Caco-2 (cell line): ENCODE data around the gene NDUFB10. TPM values are rescaled to one million over a fixed set of nuclear protein-coding genes. Genes with fewer than 3 reads are reported as not detected.

ENCODE experiments used
- BruUV-seq: library from RNA; stranded (reverse); fragments of 400-500 nt; replicated peaks from 2 replicates; lab custom pipeline; 2021; lab: Mats Ljungman, UMichigan
- CTCF ChIA-PET: fragments of 300-600 bp; sonication (Branson Sonifier 250); formaldehyde crosslinking; loops from one replicate; lab custom pipeline; 2022; ENCODE audit warnings: antibody characterized with exemption; lab: Charles Lee
- POLR2A ChIA-PET: fragments of 300-600 bp; sonication (Branson Sonifier 250); formaldehyde crosslinking; loops from one replicate; lab custom pipeline; 2022; ENCODE audit warnings: antibody characterized with exemption; lab: Charles Lee
- DNase-seq, 2 experiments: peaks; one replicate each; pipeline versions ENCODE4 v3.0.0 to v3.0.0-alpha.2; 2020 to 2022
- H3K27me3 ChIP-seq: replicated peaks from 2 replicates; pipeline ENCODE4 v1.6.0; 2011; ENCODE audit warnings: low read length; ENCODE audit not compliant: control insufficient read depth, insufficient read depth
- H3K36me3 ChIP-seq: 2 replicates; pipeline ENCODE4 v1.5.1; 2011; ENCODE audit warnings: low read length; ENCODE audit not compliant: control insufficient read depth, insufficient read depth
- H3K4me1 ChIP-seq: fragments of 250-450 bp; sonication (Bioruptor Pico); 2 replicates; pipeline ENCODE4 v1.5.1; 2020; ENCODE audit warnings: mild to moderate bottlenecking
- H3K4me3 ChIP-seq: 2 replicates; pipeline ENCODE4 v1.5.1; 2011; ENCODE audit warnings: low read depth, mild to moderate bottlenecking, control low read depth, low read length
- H3K9me3 ChIP-seq: fragments of 250-450 bp; sonication (Bioruptor Pico); 2 replicates; pipeline ENCODE4 v1.5.1; 2020; ENCODE audit warnings: mild to moderate bottlenecking, moderate library complexity
- H3K27ac Mint-ChIP-seq: one replicate; pipeline ENCODE4 v1.8.0; 2022; ENCODE audit warnings: mixed read lengths; ENCODE audit not compliant: unreplicated experiment
- H3K27me3 Mint-ChIP-seq: one replicate; pipeline ENCODE4 v1.8.0; 2022; ENCODE audit warnings: mixed read lengths; ENCODE audit not compliant: insufficient read depth, unreplicated experiment
- H3K36me3 Mint-ChIP-seq: one replicate; pipeline ENCODE4 v1.8.0; 2022; ENCODE audit warnings: mild to moderate bottlenecking, mixed read lengths; ENCODE audit not compliant: insufficient read depth, unreplicated experiment
- H3K4me1 Mint-ChIP-seq: one replicate; pipeline ENCODE4 v1.8.0; 2022; ENCODE audit warnings: low read depth, mixed read lengths; ENCODE audit not compliant: unreplicated experiment
- H3K4me3 Mint-ChIP-seq: one replicate; pipeline ENCODE4 v1.8.0; 2022; ENCODE audit warnings: mild to moderate bottlenecking, moderate library complexity, mixed read lengths; ENCODE audit not compliant: unreplicated experiment
- H3K9me3 Mint-ChIP-seq: one replicate; pipeline ENCODE4 v1.8.0; 2022; ENCODE audit warnings: mixed read lengths; ENCODE audit not compliant: unreplicated experiment
- CTCF ChIP-seq, 2 experiments: fragments of 200-600 bp in 1 of 2; IDR thresholded peaks; 1 replicate in 1 of 2; 2 replicates in 1 of 2; pipeline versions ENCODE4 v1.5.1 to v1.8.0; 2011 to 2022; ENCODE audit warnings: antibody characterized with exemption in 1 of 2, control low read depth in 1 of 2, inconsistent platforms in 1 of 2, low read depth in 1 of 2, low read length in 1 of 2, mild to moderate bottlenecking in 1 of 2, moderate library complexity in 1 of 2; ENCODE audit not compliant: insufficient read depth in 1 of 2, severe bottlenecking in 1 of 2, unreplicated experiment in 1 of 2
- intact Hi-C: fragments of 100-400 bp; cut with micrococcal nuclease; formaldehyde crosslinking; loops from one replicate; pipeline ENCODE4 v1.10.0; 2022; ENCODE audit not compliant: unreplicated experiment
- total RNA-seq: library from RNA; stranded (reverse); gene quantifications from 2 replicates; pipeline ENCODE4 v1.2.3, GENCODE V29; 2022

NDUFB10 gene
- total RNA-seq, 1 experiment from 2014 or later, result 128 TPM

DNA sequence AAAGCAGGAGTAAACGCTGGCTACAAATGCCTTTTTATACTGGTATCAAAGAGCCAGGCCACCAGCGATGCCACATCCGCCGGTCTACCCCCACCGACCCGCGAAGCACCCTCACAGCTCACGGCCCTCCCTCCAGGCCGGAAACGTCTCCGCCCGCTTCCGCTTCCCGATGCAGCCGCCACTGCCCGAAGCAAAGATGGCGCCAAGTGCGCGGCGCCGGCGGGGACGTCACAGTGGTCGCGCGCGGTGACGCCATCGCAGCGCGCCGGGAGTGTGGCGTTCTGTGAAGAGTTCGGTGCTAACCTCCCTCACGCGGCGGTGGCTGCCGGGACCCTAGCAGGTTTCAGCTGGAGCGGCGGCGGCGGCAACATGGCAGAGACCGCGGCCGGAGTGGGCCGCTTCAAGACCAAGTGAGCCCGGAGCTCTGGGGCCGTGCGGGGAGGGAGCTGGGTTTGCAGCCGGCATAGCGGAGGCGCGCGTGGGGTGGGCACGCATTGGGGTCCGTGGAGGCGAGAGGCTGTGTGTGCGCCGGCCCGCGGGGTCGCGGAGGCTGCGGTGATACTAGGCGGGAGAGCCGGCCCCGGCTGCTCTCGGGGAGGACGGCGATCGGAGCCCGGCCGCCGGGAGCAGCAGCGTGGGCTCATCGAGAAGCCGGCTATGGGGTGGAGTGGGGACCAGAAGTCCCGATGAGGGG is 12.6 kb downstream of the NDUFB10 start, which contains the start of gene TBL3:
Gene TBL3, plus strand, starts transcription at position 258 of the 694 bp plus-strand sequence. Its CDS starts 112 bp downstream, at position 370.
- no peaks in the 10 kb centered on the region for H3K4me1 ChIP-seq
- H3K4me3 ChIP-seq, result peak within 1 kb of the TSS; percentile 99
- no peaks in the 10 kb centered on the region for H3K9me3 Mint-ChIP-seq
- no peaks in the 10 kb centered on the region for H3K27me3 ChIP-seq
- POLR2A ChIA-PET, result interaction anchor here (0.6 to 1.2 kb wide), 5 partner anchors 9 to 184 kb away, joined by 3 to 13 read pairs (median 3); partner anchors contain the start of genes GFER, NOXO1 and TRAF7
- BruUV-seq, result no TSS peak
- peak within 1 kb of the TSS; percentile 83 for H3K27ac Mint-ChIP-seq
- H3K36me3 ChIP-seq, result no peaks in the 10 kb centered on the region; the same call in 1 of the 2 replicates
- CTCF ChIA-PET, result interaction anchor here (0.6 to 1.1 kb wide), 3 partner anchors 10 to 119 kb away, joined by 3 to 4 read pairs (median 3); partner anchors contain the start of gene GFER
- H3K9me3 ChIP-seq, result no peaks in the 10 kb centered on the region
- DNase-seq, result peak; percentile 92 to 94
- no peak for TF ChIP-seq CTCF (IDR thresholded peaks at IDR 0.05; ENCODE audit: insufficient read depth in 1 of 2, low read depth in 1 of 2, low read length in 1 of 2, severe bottlenecking in 1 of 2, unreplicated experiment in 1 of 2)
- no peaks in the 10 kb centered on the region for H3K27me3 Mint-ChIP-seq
- H3K36me3 Mint-ChIP-seq, result peaks cover 26% of the 10 kb centered on the region
- H3K4me1 Mint-ChIP-seq, result peaks cover 9% of the 10 kb centered on the region
- peak within 1 kb of the TSS; percentile 80 for H3K4me3 Mint-ChIP-seq
- intact Hi-C loops, result no loop called here

- TF ChIP-seq CTCF (IDR thresholded peaks at IDR 0.05; ENCODE audit: insufficient read depth in 1 of 2, low read depth in 1 of 2, low read length in 1 of 2, severe bottlenecking in 1 of 2, unreplicated experiment in 1 of 2), result no peak
- H3K9me3 Mint-ChIP-seq, result no peaks in the 10 kb centered on the region
- DNase-seq, result peak in 1 of 2 experiments; percentile 24
- no peaks in the 10 kb centered on the region for H3K27me3 Mint-ChIP-seq
- BruUV-seq, result TSS peak; percentile 36
- intact Hi-C loops, result no loop called here
- CTCF ChIA-PET, result no interaction called here
- POLR2A ChIA-PET, result interaction anchor here (0.7 kb wide), 1 partner anchor 8 kb away, joined by 3 read pairs; the partner anchor contains the start of gene NOXO1
- Histone ChIP-seq H3K36me3 (no peaks in the 10 kb centered on the region; the same call in 1 of the 2 replicates), H3K9me3 (no peaks in the 10 kb centered on the region), H3K4me1 (no peaks in the 10 kb centered on the region), H3K27me3 (no peaks in the 10 kb centered on the region), H3K4me3 (peak overlapping the region; percentile 99)
- peaks cover 26% of the 10 kb centered on the region for H3K36me3 Mint-ChIP-seq
- peak overlapping the region; percentile 15 for H3K27ac Mint-ChIP-seq
- peaks cover 9% of the 10 kb centered on the region for H3K4me1 Mint-ChIP-seq
- peak overlapping the region; percentile 80 for H3K4me3 Mint-ChIP-seq
These were observed 13.1 kb downstream of the NDUFB10 start for GRCh38 chr16:1972490-1972877.

- TF ChIP-seq CTCF (IDR thresholded peaks at IDR 0.05; ENCODE audit: insufficient read depth in 1 of 2, low read depth in 1 of 2, low read length in 1 of 2, severe bottlenecking in 1 of 2, unreplicated experiment in 1 of 2), result no peak
- Mint-ChIP-seq H3K9me3 (no peaks in the 10 kb centered on the region), H3K4me1 (peaks cover 9% of the 10 kb centered on the region), H3K27me3 (no peaks in the 10 kb centered on the region), H3K36me3 (peaks cover 26% of the 10 kb centered on the region), H3K4me3 (no peak overlapping the region), H3K27ac (no peak overlapping the region)
- Histone ChIP-seq H3K36me3 (no peaks in the 10 kb centered on the region; the same call in 1 of the 2 replicates), H3K27me3 (no peaks in the 10 kb centered on the region), H3K9me3 (no peaks in the 10 kb centered on the region), H3K4me3 (no peak overlapping the region), H3K4me1 (no peaks in the 10 kb centered on the region)
- POLR2A ChIA-PET, result no interaction called here
- CTCF ChIA-PET, result no interaction called here
- DNase-seq, result no peak
- intact Hi-C loops, result no loop called here
- BruUV-seq, result no TSS peak
These were observed 14.3 kb downstream of the NDUFB10 start for GRCh38 chr16:1973461-1974156.
